Vagina (tissue), 2 donors: Measurements from ENCODE around the gene SHOC1.

Source experiments
- POLR2A ChIP-seq, 2 donors: fragments of 450-650 bp; IDR thresholded peaks; one replicate each; pipeline ENCODE4 v1.6.1; 2017; ENCODE audit warnings: antibody characterized with exemption in 2 of 2, mild to moderate bottlenecking in 2 of 2, moderate library complexity in 2 of 2
- POLR2AphosphoS5 ChIP-seq, 2 donors: sonication (generic); formaldehyde crosslinking; IDR thresholded peaks; one replicate each; pipeline ENCODE4 v1.9.0; 2017; ENCODE audit warnings: antibody characterized with exemption in 2 of 2, mild to moderate bottlenecking in 2 of 2, low read depth in 1 of 2; ENCODE audit not compliant: insufficient read depth in 1 of 2
- TF ChIP-seq, protein P1 (sequence below), 3 experiments: fragments of 450-650 bp in 2 of 3; fragments of 200-600 bp in 1 of 3; sonication (generic) in 1 of 3; IDR thresholded peaks; one replicate each; pipeline ENCODE4 v1.5.1; 2017 to 2019; ENCODE audit warnings: antibody characterized with exemption in 3 of 3, mild to moderate bottlenecking in 2 of 3, moderate library complexity in 2 of 3

DNA sequence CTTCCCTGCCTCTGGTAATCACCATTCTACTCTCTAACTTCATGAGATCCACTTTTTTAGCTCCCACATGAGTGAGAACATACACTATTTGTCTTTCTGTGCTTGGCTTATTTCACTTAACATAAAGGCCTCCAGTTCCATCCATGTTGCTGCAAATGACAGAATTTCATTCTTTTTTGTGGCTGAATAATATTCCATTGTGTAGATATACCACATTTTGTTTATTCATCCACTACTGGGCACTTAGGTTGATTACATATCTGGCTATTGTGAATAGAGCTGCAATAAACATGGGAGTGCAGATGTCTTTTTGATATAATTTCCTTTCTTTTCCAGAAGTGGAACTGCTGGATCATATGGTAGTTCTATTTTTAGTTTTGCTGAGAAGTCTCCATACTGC is 28.7 kb downstream of the SHOC1 start:
- TF ChIP-seq, protein P1, sequence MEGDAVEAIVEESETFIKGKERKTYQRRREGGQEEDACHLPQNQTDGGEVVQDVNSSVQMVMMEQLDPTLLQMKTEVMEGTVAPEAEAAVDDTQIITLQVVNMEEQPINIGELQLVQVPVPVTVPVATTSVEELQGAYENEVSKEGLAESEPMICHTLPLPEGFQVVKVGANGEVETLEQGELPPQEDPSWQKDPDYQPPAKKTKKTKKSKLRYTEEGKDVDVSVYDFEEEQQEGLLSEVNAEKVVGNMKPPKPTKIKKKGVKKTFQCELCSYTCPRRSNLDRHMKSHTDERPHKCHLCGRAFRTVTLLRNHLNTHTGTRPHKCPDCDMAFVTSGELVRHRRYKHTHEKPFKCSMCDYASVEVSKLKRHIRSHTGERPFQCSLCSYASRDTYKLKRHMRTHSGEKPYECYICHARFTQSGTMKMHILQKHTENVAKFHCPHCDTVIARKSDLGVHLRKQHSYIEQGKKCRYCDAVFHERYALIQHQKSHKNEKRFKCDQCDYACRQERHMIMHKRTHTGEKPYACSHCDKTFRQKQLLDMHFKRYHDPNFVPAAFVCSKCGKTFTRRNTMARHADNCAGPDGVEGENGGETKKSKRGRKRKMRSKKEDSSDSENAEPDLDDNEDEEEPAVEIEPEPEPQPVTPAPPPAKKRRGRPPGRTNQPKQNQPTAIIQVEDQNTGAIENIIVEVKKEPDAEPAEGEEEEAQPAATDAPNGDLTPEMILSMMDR (IDR thresholded peaks at IDR 0.05): no peak
- no peak for TF ChIP-seq POLR2A (IDR thresholded peaks at IDR 0.05)
- no peak for TF ChIP-seq POLR2AphosphoS5 (IDR thresholded peaks at IDR 0.05; ENCODE audit: insufficient read depth in 1 of 2, low read depth in 1 of 2)
